ENCODE measurements around the gene DNAJB13.

Gene DNAJB13

DNA sequence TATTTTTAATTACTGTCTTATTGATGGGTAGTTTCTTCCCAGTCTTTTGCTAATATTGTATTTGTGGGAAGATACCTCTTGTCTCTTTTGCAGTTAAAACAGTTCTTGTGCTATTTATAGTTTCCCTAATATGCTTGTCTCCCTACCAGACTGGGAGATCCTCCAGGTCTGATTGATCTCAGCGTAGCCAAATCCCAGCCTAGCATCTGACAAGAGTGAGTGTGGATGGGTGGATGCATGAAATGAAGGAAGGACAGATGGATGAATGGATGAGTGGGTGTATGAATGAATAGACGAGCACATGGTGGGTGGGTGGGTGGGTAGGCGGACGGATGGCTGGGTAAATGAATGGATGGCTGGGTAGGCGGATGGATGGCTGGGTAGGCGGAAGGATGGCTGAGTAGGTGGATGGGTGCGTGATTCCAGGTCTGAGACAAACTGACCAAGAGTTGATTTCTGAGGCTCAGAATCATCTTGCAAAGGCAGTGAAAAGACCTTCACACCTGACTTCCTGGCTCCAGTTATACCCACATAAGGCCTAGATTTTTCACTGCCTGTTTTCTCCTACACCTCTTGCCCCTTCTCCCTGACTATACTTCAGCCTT is 11.4 kb downstream of the DNAJB13 start:
- TF ChIP-seq, protein P1, sequence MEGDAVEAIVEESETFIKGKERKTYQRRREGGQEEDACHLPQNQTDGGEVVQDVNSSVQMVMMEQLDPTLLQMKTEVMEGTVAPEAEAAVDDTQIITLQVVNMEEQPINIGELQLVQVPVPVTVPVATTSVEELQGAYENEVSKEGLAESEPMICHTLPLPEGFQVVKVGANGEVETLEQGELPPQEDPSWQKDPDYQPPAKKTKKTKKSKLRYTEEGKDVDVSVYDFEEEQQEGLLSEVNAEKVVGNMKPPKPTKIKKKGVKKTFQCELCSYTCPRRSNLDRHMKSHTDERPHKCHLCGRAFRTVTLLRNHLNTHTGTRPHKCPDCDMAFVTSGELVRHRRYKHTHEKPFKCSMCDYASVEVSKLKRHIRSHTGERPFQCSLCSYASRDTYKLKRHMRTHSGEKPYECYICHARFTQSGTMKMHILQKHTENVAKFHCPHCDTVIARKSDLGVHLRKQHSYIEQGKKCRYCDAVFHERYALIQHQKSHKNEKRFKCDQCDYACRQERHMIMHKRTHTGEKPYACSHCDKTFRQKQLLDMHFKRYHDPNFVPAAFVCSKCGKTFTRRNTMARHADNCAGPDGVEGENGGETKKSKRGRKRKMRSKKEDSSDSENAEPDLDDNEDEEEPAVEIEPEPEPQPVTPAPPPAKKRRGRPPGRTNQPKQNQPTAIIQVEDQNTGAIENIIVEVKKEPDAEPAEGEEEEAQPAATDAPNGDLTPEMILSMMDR (IDR thresholded peaks at IDR 0.05; ENCODE audit: low read depth, low read length), result no peak
- H3K4me3 ChIP-seq (ENCODE audit: low read depth, low read length), result no peak overlapping the region
- DNase-seq, result no peak
- no peaks in the 10 kb centered on the region for H3K27me3 ChIP-seq (ENCODE audit: insufficient read depth, low read depth, severe bottlenecking)
- no peaks in the 10 kb centered on the region for H3K36me3 ChIP-seq
- no peaks in the 10 kb centered on the region for H3K9me3 ChIP-seq (ENCODE audit: severe bottlenecking)
- no peak overlapping the region for H3K27ac ChIP-seq

DNA sequence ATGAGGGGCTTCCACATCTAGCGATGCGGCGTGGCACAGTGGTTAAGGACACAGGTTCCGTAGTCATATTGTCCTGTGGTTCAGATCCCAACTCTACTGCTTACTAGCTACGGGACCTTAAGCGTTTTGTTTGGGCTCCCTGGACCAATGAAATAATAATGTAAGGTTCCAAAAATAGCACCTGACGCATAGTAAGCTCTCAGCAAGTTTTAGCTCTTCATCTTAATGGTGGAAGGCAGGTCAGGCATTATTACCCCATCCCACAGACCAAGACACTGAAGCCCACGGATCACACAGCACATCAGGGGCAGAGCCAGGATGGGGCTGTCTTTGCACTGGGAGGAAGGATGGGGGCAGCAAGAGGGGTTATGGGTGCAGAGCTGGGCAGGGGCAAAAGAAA is 13.0 kb downstream of the DNAJB13 start:
- Histone ChIP-seq H3K4me3 (ENCODE audit: low read depth, low read length) (no peak overlapping the region), H3K27me3 (ENCODE audit: insufficient read depth, low read depth, severe bottlenecking) (no peaks in the 10 kb centered on the region), H3K36me3 (no peaks in the 10 kb centered on the region), H3K9me3 (ENCODE audit: severe bottlenecking) (no peaks in the 10 kb centered on the region), H3K27ac (no peak overlapping the region)
- DNase-seq, result no peak
- TF ChIP-seq, protein P1 (IDR thresholded peaks at IDR 0.05; ENCODE audit: low read depth, low read length), result no peak

DNA sequence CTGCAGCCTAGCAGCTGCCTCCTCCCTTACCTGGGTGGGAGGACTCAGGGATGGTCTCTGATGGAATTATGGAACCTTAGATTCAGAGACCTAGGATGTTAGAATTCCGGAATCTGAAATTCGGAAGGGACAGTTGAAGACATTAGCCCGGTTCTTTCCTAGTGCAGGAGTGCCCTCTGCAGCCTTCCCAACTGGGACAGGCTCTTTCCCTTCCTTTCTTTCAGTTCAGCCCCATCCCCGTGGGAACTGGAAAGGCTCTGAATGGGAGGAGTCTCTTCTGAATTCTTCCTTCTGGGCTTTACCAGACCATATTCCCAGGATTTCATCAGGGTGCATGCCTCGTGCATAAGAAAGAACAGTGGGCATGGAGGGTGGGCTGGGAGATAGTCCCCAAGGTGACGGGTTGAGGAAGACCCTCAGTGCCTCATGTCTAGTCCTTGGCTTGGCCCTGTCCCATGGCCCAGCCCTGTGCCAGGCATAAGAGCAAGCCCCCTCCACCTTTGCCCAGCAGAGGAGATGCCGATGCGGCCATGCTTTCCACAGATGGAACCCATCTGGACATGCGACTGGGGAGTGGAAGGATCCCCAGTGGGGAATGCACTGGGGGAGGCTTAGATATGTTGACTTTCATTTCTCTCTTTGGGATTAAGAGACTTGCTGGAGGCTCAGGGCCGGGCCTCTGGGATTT is 14.4 kb downstream of the DNAJB13 start:
- Histone ChIP-seq H3K36me3 (no peaks in the 10 kb centered on the region), H3K4me3 (ENCODE audit: low read depth, low read length) (no peak overlapping the region), H3K9me3 (ENCODE audit: severe bottlenecking) (no peaks in the 10 kb centered on the region), H3K27ac (no peak overlapping the region), H3K27me3 (ENCODE audit: insufficient read depth, low read depth, severe bottlenecking) (no peaks in the 10 kb centered on the region)
- no peak for DNase-seq
- TF ChIP-seq, protein P1 (IDR thresholded peaks at IDR 0.05; ENCODE audit: low read depth, low read length), result no peak

DNA sequence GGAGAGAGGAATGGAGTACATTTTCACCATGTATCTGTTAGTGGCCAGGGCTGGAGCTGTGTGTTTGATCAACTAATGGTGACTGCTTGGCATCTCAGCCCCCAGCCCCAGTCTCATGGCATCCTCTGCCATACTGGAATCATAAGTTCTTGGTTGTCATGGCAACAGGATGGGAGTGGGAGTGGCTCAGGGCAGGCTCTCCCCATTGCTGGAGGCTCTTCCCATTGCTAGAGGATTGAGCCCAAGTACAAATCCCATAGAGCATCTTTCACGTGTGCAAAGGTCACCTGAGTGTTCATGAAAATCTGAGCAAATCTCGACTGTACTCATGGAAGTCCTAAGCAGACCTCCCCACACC is 14.9 kb downstream of the DNAJB13 start:
- Histone ChIP-seq H3K27me3 (ENCODE audit: insufficient read depth, low read depth, severe bottlenecking) (no peaks in the 10 kb centered on the region), H3K4me3 (ENCODE audit: low read depth, low read length) (no peak overlapping the region), H3K36me3 (no peaks in the 10 kb centered on the region), H3K9me3 (ENCODE audit: severe bottlenecking) (no peaks in the 10 kb centered on the region), H3K27ac (no peak overlapping the region)
- DNase-seq, result no peak
- TF ChIP-seq, protein P1 (IDR thresholded peaks at IDR 0.05; ENCODE audit: low read depth, low read length), result no peak

DNA sequence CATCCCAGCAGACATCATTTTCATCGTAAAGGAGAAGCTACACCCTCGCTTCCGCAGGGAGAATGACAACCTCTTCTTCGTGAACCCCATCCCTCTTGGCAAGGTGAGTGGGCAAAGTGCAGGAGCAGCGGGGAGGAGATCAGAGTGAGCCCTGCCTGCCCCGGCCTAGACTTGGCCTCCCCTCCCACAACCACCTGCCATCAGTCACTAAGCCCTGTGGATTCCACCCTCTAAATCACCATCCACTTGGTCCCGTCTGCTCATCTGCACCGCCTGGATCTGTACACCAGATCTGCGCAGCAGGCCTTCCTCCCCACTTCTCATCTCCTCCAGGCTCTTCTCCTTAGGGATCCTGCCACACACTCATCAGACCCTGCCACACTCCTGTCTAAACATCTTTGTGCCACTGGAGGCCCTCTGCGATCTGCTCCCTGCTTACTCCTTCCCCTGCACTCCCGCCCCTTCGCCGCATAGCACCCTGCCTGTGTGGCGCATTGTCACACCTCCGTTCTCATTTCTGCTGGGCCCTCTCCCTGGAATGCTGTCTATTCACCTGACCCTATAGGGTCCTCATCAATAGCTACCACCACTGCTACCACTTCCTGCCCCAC is 17.6 kb downstream of the DNAJB13 start:
- Histone ChIP-seq H3K27me3 (ENCODE audit: insufficient read depth, low read depth, severe bottlenecking) (no peaks in the 10 kb centered on the region), H3K27ac (no peak overlapping the region), H3K9me3 (ENCODE audit: severe bottlenecking) (no peaks in the 10 kb centered on the region), H3K4me3 (ENCODE audit: low read depth, low read length) (no peak overlapping the region), H3K36me3 (peaks cover 2% of the 10 kb centered on the region; the same call in 1 of the 2 replicates)
- TF ChIP-seq, protein P1 (IDR thresholded peaks at IDR 0.05; ENCODE audit: low read depth, low read length), result no peak; the same call in 1 of the 2 replicates
- DNase-seq, result peak; percentile 71
